IPS DF 4.7 (cell line): ENCODE data around the gene PPM1K.

Experiments
- DNase-seq: peaks from one replicate; pipeline ENCODE4 v3.0.0-alpha.2; 2013; ENCODE audit warnings: low spot score; ENCODE audit errors: extremely low read depth

The PPM1K gene

DNA sequence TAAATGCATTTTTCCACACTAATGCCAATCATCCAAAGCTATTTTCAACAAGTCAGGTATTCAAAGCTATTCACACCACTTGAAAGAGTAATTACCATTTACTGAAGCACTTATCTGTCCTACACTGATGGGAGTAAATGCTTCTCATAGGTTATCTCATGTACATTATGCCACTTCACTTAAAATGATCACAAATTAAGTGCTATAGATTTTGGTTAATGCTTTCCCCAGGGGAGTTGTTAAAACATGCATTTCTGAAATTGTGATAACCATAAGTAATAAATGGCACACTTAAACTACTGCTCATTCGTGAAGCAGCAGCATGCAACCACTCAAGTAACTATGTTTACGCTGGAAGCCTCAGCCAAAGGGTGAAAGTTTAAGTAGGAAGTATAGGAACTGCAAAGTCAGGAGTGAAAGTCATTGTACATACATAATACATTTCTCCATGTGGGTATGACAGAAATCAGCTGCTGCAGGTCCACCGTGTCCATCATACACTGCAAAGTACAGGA lies 6.6 kb downstream of the PPM1K start:
- no peak for DNase-seq

DNA sequence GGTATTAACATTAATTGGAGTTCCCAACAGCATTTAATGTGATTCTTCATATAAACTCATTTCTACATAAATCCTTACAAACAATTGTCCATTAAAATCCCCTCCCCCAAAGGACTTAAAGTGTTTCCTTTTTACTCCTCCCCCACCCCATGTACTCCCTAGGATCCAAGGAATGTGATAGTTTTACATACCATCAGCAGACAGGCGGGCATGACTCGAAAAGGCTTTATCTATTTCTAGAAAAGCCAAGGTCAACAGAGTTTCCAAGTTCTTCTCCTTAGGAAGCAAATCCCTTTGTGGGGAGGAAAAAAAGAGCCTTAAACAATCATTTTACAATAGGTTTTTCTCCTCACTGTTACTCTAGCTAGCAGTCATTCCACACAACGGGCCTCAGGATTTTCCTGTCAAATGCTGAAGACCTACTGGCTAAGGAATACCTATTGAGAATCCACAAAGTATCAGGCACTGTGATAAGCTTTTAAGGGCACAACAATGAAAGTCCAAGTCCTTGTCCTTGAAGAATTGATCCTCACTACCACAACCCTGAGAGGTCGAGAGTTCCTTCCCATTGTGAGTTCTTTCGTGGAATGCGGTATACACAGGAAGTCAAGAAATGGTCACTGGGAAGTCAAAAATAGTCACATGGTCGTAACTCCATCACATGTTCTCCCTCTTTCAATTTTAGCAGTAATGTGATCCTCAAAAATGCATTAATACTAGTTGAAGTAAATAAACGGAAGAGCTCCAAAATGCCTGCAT lies 7.2 kb downstream of the PPM1K start:
- no peak for DNase-seq

DNA sequence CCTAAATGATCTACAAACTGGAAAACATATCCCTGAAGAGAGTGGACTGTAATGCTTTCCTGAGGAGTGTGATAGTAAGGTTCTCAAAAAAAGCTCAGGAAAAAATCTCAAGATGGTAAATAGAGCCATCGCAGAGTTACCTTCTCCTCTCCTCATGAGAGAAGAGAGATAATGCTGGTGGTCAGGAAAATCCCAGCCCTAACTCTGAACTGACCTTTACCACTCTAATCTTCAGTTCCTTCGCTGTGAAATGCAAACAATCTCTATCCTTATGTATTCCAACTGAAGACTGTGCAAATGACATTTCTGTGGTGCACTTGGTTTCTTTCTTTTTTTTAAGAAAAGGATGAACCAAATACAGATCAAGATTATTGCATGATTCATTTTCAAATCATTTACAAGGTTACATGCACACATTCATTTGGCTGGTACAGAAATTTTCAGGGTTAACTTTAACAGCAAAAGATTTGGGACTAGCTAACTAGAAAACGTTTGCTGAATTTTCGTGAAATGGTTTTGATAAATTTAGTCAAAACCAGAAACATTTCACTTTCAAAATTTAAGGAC lies 8.3 kb downstream of the PPM1K start:
- no peak for DNase-seq

DNA sequence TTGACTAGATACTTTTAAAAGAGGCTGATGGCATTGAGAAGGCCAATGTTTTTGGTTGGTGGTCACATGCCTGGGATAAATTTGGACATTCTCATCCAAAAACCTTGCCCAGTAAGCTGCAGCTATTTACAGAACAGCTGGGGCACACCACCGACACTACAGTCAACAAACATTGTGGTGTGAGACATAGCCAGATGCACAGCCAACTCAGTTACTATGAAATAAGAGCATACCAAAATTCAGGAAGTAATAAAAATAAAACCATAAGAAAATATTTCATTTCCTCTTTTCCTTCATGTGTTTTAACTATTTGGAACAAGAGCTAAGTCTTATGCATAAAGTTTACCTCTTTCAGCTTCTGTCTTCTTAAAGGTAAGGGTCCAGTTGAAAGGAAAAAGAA lies 8.8 kb downstream of the PPM1K start:
- DNase-seq: no peak

DNA sequence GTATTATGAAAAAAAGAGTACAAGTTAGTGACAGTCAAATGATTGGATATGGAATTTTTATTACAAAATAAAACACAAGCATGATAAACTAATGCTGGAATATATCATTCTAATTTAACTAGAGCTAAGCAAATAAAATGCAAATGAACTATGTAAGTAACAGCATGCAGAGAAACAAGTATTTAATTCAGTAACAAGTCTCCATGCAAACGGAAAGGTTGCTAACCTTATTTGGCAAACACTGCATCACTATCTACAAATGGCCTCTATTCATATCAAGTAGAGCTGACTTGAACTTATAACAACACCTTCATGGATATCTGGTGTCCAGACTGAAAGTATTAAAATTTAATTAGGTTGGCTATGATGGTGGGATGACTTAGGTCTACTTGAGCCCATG lies 15.4 kb downstream of the PPM1K start:
- no peak for DNase-seq

DNA sequence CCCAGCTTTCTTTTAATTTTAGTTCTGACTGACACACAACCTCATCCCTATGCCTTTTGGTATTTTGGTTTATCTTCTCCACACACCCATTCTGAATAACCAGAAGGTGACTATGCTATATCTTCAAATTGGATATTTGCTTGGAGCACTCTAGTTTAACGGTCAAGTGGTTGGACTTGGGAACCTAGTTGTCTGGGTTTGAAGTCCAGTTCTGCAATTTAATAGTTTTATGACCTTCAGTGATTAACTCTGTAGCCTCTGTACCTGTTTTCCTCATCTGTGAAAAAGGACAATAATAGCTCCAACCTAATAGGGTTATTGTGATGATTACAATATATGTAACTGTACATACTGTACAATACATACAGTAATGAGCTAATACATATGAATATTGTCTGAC lies 20.0 kb downstream of the PPM1K start:
- DNase-seq: no peak

DNA sequence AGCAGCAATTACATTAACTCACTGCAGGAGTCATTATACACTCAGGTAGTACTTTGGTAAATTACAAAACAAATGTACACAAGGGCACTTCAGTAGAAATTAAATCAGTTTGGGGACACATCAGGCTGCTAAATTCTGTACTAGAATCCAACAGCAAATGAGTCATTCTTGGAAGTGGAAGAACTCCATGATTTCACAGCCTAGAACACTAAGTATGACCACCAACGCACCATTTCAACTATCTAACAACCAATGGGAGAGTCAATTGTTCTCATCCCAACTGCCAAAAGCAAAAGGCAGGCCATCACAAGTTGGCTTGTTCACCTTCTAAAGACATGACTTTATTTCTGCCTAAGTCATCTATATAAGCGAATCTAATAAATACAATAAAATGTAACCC lies 26.6 kb downstream of the PPM1K start:
- no peak for DNase-seq

DNA sequence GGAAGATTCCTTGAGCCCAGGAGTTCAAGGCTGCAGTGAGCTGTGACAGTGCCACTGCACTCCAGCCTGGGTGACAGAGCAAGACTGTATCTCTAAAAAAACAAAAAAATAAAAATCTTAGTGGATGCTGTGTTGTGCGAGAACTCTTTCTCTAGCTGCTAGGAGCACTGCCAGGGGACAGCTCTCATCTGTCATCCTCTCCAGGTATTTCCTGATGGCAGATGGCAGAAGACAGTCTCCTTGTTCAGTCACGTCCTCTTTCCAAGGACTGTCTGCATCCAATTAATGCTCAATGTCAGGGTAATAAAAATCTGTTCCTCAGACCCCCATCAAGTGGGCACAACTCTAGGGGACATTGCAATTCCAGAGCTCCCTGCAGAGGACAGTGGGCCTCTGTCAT lies 29.2 kb downstream of the PPM1K start:
- DNase-seq: no peak

DNA sequence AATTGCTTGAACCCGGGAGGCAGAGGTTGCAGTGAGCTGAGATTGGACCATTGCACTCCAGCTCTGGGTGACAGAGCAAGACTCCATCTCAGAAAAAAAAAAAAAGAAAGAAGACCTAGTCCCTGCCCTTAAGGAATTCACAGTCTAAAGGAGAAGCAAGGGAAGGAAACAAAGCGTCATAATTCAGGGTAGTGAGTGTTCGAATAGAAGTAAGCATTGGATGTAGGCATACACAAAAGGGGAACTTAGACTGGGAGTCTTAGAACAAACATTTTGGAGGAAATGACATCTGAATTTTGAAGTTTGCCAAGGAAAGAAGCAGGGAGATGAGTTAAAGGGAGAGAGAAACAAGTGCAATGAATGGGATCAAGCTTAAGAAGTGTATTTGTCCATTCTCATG lies 32.4 kb downstream of the PPM1K start:
- DNase-seq: no peak

DNA sequence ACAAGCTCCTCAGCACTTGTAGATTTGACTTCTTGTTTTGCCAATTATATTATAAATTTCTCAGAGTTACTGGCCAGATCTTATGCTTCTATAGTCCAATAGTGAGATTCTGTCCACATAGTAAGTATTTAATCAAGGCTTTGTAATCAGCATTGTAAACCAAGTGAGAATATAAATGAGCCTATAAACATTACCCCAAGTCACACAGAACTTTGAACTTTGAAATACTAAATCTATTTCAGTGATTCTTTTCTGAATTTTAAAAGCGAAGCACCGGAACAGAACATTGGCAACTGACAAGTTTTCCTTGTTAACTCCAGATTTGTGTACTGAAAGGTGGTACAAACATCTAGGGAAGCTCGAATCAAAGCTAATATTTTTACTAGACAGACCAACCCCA lies 37.2 kb downstream of the PPM1K start:
- DNase-seq: no peak

DNA sequence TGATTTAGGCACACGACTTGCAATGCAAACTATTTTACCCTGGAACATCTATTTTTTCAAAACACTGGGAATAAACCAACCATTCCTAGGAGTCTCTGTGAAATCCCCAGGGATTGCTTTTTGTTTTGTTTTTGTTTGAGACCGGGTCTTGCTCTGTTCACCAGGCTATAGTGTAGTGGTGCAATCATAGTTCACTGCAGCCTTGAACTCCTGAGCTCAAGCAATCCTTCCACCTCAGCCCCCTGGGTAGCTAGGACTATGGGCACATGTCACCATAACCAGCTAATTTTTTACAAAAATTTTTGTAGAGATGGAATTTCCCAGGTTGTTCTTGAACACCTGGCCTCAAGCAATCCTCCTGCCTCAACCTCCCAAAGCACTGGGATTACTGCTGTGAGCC lies 37.8 kb downstream of the PPM1K start:
- DNase-seq: no peak

DNA sequence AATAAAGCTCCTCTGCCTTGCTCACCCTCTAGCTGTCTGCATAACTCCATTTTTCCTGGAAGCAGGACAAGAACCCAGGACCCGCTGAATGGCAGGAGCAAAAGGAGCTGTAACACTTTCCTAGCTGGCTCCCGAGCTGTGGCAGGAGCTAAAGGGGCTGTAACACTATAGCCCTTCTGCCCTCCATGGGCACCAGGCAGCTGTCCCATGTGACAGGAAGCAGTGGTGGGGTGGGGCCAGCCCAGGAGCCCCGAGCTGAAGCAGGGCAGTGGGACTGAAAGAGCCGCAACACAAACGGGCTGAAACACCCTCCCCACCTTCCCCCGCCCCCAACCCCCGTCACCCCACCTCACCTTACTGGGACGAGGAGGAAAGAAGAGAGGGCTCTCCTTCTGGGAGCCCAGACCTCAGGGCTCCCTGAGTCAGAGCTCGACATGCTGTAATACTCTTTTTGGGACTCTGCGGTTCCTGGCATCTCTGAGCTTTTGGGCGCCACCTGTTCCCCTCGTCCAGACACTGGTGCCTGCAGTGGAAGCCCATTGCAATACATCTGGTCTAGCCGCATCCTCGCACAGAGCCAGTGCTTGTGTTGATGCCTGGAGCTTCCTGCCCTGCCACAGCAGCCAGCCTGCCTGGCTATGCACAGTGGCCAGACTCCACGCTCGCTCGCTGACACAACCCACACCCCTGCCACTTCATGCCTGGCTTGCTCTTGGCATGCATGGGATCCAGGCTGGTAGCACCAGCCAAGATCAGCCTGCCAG lies 39.4 kb downstream of the PPM1K start:
- DNase-seq: no peak

DNA sequence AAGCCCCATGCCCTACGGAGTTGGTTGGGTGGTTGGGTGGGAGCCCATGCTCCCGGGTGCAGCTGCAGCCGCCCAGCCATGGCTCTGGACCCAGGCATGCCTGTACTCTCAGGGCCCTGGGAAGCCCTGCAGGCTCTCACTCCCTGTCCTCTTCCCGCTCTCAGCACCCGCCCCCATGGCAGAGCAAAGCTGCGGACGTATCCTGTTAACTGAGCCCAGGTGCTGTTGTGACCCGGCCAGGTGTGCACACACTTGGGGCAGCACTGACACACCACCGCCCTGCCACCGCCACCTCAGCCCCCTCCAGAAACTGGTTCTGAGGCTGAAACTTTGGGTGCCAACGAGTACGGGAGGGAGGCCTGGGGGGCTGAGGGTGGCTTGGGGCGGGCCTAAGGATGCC lies 40.3 kb downstream of the PPM1K start:
- no peak for DNase-seq

DNA sequence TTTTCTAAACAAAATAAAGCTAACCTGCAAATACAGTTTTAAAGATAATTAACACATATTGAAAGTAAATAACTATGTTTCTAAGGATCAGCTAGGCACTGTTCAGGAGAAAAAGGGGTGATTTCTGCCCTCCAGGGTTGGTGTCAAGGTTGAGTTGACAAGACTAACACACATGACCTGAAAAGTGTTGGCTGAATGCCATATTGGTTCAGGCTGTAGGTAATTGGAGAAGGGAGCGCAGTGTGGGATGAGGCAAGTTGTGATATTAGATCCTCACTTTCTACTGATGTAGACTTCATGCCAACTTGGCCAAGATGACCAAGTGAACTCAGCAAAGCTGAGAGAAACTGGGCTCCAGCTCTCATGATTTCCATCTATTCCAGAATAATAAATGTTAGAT lies 42.2 kb downstream of the PPM1K start:
- no peak for DNase-seq

DNA sequence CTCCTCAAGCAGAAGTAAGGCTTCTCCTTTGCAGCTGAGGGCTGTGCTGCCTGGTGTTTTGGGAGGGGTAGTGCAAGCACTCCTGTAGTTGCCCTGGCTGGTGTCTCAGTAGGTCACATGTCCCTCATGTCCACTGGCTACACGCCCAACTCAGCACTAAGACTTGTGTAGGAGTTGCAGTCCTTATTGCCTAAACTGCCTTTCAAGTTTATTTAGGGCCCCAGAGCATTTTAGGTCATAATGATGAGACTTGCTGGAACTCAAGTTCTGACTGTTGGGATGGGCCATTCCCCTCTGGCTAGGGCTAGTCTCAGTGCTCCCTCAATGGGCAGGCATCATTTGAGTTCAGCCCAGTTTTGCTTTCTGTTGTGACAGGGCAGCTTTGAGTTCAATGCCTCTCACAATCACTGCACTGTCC lies 44.1 kb downstream of the PPM1K start:
- no peak for DNase-seq

DNA sequence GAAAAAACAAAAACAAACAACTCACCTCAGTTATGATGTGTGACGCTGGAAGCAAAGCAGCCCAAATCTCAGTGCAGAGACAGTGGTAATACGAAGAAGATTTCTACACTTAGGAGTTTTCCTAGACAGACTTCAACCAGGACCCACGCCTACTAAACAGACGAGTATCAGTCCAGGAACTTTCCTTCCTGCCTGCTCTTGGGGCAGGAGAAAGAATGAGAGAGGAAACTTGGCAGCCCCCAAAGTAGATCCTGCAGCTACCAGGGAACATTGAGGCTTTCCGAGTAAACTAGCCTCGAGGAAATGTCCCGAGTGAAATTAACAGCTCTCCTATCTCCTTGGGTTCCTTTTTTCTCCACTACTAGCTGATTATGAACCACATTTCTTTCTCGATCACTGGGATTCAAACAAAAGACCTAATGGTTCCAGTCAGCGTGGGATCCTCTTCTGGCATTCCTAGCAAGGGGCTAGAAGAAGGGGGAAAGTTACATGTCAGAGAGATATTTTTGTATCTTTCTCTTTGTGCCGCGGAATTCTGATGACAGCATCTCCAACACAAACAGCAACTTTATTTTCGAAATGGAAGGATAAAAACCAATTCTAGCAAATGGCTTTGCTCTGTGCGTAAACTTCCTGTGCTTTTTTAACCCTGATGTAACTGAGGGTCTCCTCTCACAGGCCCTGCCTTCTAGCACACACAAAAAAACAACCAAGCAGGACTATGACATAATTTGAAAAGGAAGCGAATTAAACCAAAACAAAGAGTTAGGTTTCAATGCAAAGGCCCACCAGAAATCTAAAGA lies 53.2 kb downstream of the PPM1K start:
- DNase-seq: no peak

DNA sequence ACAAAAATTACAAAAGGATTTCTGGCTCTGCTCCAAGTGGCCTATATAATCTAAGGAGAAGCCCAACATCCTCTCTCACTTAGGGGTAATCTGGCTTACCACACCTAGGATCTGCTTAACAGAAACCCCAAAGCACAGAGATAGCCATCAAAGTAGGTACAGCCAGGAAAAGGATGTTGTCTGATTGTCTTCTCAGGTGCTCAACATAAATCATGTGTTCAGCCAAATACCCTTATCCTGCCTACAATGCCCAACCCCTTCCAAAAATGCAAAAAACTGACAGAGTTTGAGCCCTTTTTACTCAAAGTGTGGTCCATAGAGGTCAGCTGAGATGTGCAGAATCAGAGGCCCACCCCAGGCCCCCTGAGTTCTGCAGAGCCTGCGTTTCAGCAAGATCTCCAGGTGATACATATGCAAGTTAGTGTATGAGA lies 53.9 kb downstream of the PPM1K start:
- no peak for DNase-seq

DNA sequence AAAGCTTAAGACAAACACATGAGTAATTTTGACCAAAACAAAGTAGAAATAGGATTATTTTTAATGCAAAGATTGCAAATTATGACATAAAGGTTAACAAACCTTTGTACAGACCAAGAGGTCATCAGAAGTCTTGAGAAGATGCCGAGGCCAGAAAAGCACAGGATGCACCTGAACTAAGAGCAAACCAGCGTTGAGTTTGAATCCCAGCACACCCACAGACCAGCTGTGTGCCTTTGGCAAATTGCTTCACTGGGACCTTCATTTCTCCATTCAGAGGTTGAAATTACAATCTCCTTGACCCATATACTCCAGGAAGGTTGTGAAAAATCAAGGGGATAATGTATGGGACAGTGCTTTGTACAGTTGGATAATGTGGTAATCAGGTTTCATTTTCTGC lies 56.6 kb downstream of the PPM1K start:
- no peak for DNase-seq

DNA sequence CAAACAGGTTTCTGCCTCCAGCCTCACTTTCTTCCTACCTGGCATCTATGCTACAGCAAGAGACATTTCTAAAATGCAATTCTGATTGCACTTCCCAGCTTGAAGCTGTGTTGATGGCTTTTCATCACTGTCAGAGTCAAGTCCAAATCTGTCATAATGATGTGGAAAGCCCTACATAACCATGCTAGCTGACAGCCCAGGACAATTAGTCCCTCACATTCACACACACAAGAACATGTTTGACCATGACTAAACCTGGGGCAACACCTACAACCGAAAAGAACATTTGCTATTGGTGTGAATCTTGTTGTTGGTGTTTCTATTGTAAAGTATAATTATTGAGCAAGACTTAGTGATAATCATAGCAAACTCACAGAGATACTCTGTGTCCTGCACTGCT lies 58.2 kb downstream of the PPM1K start:
- no peak for DNase-seq

DNA sequence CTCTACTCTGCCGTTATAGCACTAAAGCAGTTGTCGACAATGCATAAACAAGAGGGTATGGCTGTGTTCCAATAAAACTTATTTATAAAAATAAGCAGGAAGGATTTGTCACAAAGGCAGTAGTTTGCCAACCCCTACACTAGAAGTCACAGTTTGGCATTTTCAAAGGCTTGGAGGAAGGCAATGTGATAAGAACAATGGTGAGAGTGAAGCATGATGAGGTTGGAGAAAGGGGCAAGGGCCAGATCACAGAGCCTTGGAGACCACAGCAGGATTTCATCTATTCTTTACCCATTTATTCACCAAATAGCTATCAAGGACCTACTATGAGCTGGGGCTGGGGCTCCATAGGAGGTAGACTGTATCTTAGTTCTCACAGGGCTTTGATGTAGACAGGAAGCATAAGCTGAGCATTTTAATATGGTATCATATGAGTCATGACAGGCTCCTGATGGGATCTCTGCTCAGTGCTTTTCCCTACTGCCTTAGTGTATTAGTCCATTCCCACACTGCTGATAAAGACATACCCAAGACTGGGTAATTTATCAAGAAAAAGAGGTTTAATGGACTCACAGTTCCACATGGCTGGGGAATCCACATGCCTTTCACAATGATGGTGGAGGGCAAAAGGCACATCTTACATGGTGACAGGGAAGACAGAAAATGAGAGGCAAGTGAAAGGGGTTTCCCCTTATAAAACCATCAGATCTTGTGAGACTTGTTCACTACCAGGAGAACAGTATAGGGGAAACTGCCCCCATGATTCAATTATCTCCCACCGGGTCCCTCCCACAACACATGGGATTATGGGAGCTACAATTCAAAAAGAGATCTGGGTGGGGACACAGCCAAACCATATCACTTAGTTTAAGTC lies 58.9 kb downstream of the PPM1K start:
- no peak for DNase-seq

DNA sequence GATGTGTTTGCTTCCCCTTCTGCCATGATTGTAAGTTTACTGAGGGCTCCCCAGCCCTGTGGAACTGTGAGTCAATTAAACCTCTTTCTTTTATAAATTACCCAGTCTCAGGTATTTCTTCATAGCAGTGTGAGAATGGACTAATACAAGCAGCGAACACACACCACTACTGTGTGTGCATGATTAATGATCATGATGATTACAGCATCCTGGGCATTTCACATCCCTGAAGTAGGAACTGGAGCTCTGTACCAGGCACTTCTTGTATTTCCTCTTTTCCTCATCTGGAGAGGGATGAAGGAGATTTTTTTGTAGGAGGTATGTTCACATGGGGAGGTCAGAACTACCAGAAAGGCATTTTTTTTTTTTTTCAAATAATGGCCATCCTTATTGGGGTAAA lies 60.8 kb downstream of the PPM1K start:
- DNase-seq: no peak
